HCT116 (cell line): Measurements from ENCODE around the gene SLC24A3.

Source experiments
- ELF1 ChIP-seq: IDR thresholded peaks from 2 replicates; pipeline ENCODE4 v1.6.1; 2012; ENCODE audit warnings: low read depth, borderline replicate concordance
- TF ChIP-seq, protein P1 (sequence below), 3 experiments: fragments of 200-600 bp in 1 of 3; sonication (generic) in 1 of 3; IDR thresholded peaks in 2 of 3; conservative IDR thresholded peaks in 1 of 3; 2 replicates each; pipeline ENCODE4 v1.5.1; 2012 to 2017; ENCODE audit warnings: low read depth in 2 of 3, low read length in 2 of 3, antibody characterized with exemption in 1 of 3, borderline replicate concordance in 1 of 3, control low read depth in 1 of 3, mild to moderate bottlenecking in 1 of 3, mixed read lengths in 1 of 3, mixed run types in 1 of 3, moderate library complexity in 1 of 3; ENCODE audit not compliant: insufficient read depth in 1 of 3
- TF ChIP-seq, protein P2 (sequence below): IDR thresholded peaks from 2 replicates; pipeline ENCODE4 v1.6.1; 2012

DNA sequence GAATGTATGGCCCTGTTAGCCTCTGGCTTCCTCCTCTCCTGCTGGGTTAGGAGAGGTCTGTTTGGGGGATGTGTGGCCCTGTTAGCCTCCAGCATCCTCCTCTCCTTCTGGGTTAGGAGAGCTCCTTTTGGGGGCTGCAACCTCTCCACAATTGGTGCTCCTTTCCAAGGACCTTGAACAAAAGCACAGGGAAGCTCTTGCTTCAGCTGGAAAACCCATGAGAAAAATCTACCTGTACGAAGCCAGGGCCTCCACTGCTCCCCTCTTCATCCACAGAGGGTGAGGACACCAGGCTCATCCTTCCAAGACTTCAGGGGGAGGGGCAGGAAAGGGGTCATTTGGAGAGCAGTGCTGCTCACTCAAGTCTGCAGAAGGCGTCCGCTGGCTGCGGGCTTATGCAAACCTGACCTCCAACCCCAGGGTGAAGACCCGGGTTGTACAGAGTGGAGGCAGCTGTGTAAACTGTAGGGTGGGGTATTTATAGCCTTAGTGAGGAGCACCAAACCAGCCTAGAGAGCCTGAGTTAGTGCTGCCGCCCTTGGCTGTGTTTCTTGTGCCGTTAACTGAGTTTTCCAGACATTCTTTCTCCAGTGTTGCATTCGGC lies 62.1 kb downstream of the SLC24A3 start:
- TF ChIP-seq, protein P1, sequence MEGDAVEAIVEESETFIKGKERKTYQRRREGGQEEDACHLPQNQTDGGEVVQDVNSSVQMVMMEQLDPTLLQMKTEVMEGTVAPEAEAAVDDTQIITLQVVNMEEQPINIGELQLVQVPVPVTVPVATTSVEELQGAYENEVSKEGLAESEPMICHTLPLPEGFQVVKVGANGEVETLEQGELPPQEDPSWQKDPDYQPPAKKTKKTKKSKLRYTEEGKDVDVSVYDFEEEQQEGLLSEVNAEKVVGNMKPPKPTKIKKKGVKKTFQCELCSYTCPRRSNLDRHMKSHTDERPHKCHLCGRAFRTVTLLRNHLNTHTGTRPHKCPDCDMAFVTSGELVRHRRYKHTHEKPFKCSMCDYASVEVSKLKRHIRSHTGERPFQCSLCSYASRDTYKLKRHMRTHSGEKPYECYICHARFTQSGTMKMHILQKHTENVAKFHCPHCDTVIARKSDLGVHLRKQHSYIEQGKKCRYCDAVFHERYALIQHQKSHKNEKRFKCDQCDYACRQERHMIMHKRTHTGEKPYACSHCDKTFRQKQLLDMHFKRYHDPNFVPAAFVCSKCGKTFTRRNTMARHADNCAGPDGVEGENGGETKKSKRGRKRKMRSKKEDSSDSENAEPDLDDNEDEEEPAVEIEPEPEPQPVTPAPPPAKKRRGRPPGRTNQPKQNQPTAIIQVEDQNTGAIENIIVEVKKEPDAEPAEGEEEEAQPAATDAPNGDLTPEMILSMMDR (IDR thresholded peaks at IDR 0.05 in 2 of 3, conservative IDR thresholded peaks at IDR 0.05 in 1 of 3; ENCODE audit: borderline replicate concordance in 1 of 3, insufficient read depth in 1 of 3, low read depth in 2 of 3, low read length in 2 of 3): no peak
- TF ChIP-seq, protein P2, sequence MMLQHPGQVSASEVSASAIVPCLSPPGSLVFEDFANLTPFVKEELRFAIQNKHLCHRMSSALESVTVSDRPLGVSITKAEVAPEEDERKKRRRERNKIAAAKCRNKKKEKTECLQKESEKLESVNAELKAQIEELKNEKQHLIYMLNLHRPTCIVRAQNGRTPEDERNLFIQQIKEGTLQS: no peak
- TF ChIP-seq ELF1: no peak
